Activated gamma-delta T cell (primary cell): ENCODE data around the gene NDUFS1.
"Not testable (repeated sequence)": the region's sequence is repeated elsewhere in the genome, so short reads cannot be mapped to it uniquely, and the experiment has no call there.

Experiments
- DNase-seq: peaks from one replicate; lab custom pipeline; 2025; lab: John Stamatoyannopoulos, UW

NDUFS1 gene

DNA sequence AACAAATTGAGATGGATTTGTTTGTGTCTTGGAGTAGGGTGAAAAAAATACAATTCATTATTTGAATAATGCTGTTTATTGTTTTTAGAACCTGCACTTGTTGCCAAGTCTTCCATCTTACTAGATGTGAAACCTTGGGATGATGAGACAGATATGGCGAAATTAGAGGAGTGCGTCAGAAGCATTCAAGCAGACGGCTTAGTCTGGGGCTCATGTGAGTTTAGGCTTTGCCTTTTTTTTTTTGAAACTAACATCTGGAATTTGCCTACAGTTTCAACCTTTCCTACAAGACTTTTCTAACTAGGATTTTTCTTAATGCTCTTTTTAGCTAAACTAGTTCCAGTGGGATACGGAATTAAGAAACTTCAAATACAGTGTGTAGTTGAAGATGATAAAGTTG is 3.2 kb upstream of the NDUFS1 start:
- not testable (repeated sequence) for DNase-seq

- no peak for DNase-seq
Measured at GRCh38 chr2:206160807-206161179, 1.5 kb upstream of the NDUFS1 start.

DNA sequence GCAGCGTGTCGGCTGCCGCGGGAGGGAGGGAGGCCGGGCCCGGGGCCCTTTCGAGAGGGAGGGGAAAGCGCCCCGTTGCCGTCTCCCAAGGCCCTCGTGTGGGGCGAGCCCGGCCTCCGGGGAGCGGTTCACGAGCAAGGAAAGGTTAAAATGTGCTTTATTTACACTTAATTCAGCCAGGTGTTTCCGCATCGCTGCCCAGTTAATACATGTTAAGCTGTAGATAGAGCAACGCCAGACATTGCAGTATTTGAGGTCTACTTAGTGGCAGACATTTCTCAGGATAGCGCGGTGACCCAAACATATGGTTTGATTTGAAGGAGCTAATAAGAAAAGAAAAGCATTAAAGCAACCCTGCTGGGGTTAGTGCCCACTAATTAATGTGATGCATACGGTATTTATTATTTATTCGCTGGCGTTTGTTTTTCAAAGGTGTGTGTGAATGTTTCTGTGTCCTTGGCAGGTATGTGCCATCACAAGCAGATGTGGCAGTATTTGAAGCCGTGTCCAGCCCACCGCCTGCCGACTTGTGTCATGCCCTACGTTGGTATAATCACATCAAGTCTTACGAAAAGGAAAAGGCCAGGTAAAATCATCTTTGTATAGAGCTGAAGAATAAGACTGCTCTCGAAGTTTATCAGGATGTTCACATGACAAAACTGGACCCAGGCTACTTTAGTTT is 1.0 kb upstream of the NDUFS1 start:
- DNase-seq, result peak; percentile 59

DNA sequence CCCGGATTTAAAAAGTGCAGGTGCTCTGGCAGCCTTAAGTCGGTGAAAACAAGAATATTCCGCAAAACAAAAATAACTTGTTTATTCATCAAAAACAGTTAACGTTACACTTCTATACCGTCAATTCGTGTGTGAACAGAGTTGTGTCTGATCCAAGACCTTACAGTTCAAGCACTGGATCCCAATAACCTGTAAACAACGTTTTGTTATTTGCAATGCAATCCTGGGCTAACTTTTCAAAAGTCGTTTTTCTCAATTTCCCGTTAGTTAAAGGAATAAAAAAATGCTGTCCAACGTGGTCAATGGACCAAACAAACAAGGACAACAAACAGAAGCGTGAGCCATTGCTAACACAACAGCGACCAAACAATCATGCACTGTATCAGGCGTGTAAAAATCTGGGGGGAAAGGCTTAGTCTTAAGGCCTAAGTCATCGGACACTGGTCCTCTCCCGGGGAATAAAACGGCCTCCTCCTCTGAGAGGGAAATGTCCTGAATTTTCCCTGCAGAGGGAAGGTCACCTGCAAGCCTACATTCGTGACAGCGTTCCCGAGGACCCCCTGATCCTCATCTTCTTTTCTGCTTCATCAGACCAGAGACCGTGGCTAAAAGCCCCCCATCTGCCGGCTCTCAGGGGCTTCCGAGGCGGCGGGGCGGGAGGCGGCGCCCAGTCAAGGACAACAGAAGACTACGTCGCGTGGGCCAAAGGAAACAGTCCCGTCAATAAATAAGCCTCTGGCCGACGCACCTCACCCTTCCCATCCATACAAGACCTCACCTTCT is 490 bp downstream of the NDUFS1 start:
- DNase-seq, result no peak

DNA sequence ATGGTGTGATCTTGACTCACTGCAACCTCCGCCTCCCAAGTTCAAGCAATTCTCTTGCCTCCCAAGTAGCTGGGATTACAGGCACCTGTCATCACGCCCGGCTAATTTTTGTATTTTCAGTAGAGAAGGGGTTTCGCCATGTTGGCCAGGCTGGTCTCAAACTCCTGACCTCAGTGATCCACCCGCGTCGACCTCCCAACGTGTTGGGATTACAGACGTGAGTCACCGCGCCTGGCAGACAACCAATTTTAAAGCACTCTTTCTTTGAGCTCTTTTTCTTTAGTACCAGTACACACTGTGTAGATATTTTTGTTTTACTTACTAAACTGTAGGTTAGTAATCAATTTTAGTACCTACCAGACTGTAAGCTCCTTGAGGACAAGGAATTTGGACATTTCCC is 2.2 kb downstream of the NDUFS1 start:
- DNase-seq, result not testable (repeated sequence)

- no peak for DNase-seq
Measured at GRCh38 chr2:206154197-206154596, 5.0 kb downstream of the NDUFS1 start.

DNA sequence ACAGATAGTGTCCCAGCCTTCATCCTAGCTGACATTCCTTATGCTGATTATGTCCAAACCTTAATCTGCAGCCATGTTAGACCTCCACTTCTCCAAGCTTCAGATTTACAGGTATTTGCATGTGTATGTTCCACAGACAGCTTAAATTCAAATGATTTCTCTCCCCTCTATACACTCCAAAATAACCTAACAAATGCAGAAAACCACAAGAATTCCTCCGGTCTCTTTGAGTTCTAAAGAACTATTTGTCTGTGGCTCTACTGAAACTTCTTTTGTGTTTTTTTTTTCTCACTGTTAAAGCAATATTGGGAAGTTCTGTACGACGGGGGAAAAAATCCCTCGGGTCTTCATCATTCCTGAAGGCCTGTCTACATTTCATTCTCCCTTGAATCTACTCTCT is 8.6 kb downstream of the NDUFS1 start:
- DNase-seq, result no peak

DNA sequence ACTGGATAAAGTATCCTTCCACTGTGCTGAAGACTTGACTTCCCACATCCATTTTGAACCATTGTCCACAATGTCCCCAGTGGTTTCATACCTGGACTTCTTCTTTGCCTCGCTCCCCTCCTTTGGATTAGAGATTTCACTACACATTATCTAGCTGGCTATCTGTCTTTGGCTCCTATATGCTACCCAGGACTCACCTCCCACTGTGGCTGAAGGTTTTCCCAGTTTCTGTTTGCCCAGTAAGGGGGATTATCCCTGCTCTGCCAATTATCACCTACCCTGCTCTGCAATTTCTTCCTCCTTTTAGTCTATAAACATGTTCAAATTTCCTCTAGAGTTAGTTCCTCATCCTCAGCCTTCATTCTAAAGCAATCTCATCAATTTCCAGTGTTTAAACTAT is 9.1 kb downstream of the NDUFS1 start:
- DNase-seq, result no peak

GRCh38 chr2:206149330-206149729 is 9.9 kb downstream of the NDUFS1 start:
- DNase-seq, result no peak

DNA sequence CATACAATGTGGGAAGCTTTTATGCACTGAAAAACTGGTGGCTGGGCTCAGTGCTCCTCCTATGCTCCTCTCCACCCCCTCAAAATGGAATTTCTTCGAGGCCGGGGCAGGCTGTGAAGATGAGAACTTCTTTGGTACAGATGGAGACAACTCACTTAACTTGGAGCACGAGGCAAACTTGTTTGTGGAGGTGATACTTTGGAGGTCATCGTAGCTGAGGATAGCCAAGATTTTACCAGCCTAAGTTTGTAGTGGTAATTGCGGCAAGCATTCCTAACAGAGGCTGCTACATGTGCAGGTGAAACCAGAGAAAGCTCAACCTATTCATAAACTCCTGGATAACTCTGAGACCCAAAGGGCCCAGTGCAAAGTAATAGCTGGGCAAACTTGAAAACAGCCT is 13.6 kb downstream of the NDUFS1 start:
- no peak for DNase-seq

DNA sequence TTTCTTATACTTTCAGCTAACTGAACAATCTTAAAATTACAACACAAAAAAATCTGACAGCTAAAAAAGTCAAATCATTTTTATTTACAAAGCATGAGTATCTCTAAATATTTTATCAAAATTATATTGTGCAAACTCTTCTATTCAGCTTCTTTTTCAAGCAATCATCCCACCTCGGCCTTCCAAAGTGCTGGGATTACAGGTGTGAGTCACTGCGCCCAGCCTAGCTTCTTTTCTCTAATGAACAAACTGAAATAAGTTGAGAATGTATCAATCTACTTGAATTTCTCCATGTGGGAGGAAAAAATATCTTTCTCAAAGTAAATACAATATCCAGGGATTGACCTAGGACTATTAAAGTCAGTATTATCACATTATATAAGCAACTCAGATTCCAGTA is 14.9 kb downstream of the NDUFS1 start:
- DNase-seq, result no peak

GRCh38 chr2:206143451-206143850 is 15.8 kb downstream of the NDUFS1 start:
- DNase-seq, result no peak

GRCh38 chr2:206127656-206128055 is 31.6 kb downstream of the NDUFS1 start:
- no peak for DNase-seq

GRCh38 chr2:206125901-206126300 is 33.3 kb downstream of the NDUFS1 start:
- DNase-seq, result no peak

DNA sequence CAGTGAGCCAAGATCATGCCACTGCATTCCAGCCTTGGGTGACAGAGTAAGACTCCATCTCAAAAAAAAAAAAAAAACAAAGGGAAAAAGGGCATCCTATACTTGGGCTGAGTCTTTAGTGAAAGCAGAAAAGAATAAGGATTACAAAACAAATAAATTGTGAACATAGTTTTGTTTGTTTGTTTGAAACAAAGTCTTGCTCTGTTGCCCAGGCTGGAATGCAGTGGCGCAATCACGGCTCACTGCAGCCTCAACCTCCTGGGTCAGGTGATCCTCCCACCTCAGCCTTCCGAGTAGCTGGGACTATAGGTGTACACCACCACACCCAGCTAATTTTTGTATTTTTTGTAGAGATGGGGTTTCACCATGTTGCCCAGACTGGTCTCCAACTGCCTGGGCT is 36.7 kb downstream of the NDUFS1 start:
- not testable (repeated sequence) for DNase-seq

- DNase-seq, result no peak
Measured at GRCh38 chr2:206116278-206116677, 43.0 kb downstream of the NDUFS1 start.

DNA sequence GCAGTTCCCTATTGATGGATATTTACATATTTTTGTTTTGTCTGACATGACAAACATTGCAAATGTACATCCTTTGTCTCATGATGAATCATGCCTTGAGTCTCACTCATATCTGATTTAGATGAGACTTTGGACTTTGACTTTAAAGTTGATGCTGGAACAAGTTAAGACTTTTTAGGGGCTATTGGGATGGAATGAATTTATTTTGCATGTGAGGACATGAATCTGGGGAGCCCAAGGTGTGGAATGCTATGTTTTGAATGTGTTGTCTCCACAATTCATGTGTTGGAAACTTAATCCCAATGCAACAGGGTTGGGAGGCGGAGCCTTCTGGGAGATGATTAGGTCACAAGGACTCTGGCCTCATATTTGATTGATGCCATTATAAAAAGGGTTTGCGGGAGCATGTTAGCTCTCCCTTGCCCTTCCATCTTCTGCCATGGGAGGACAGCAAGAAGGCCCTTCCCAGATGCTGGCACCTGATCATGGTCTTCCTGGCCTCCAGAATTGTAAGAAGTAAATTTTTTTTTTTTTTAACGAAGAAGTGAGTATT is 44.1 kb downstream of the NDUFS1 start:
- DNase-seq, result no peak

DNA sequence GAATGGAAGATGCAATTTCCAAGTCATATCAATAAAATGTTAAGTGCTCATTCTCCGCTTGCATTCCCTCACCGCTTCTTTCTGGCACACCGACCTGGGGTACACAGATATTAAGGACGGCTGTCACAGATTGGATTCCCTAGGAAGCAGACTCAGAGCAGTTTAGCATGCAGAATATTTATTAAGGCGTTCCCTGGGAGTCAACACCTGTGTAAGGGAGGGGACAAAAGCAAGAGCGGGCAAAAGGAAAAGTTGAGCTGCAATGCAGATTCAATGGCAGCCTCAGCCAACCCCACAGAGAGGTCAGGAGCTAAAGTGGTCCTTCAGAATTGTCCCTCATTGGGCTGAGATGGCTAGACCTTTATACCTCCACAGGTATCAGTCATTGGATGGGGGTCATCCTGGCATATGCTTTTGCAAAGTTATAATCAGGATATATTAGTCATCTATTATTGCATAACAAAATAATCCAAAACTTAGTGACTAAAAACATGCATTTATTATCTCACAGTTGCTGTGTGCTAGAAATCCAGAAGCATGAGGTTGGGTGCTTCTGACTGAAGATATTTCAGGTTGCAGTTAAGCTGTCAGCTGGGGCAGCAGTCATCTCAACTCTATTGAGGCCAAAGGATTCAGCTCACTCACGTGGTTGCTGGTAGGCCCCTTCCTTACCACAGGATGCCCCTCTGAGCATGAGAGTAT is 46.2 kb downstream of the NDUFS1 start:
- DNase-seq, result no peak

- no peak for DNase-seq
Measured at GRCh38 chr2:206112108-206112507, 47.1 kb downstream of the NDUFS1 start.

DNA sequence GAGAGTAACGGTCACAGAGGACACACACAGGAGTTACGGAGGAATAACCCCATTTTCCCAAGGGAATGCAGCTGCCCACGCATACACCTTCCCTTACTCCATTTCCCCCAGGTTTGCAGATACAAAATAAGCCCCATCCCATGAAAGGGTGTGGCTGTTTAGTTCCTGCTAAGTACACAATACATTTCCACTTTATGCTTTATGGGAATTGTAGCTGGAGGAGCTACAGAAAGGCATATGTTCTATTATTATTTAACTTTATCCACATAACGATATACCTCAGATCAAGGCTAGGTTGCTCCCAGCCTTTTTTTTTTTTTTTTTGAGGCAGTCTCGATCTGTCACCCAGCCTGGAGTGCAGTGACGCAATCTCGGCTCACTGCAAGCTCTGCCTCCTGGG is 50.5 kb downstream of the NDUFS1 start:
- DNase-seq, result no peak

- DNase-seq, result no peak
Measured at GRCh38 chr2:206105541-206105940, 53.7 kb downstream of the NDUFS1 start.

- no peak for DNase-seq
Measured at GRCh38 chr2:206105038-206105437, 54.2 kb downstream of the NDUFS1 start.

DNA sequence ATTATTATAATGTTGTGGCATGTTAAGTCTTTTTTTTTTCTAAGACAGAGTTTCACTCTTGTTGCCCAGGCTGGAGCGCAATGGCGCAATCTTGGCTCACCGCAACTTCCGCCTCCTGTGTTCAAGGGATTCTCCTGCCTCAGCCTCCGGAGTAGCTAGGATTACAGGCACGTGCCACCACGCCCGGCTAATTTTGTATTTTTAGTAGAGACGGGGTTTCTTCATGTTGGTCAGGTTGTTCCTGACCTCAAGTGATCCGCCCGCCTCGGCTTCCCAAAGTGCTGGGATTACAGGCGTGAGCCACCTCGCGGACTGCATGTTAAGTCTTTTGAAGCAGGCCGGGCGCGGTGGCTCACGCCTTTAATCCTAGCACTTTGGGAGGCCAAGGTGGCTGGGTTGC is 60.4 kb downstream of the NDUFS1 start:
- not testable (repeated sequence) for DNase-seq
